SK-MEL-5 (cell line): ENCODE results near the gene ERFE. TPM values are rescaled to one million over a fixed set of nuclear protein-coding genes. Genes with fewer than 3 reads are reported as not detected.

Experiments
- total RNA-seq: library from RNA; depleted of rRNA; stranded (reverse); fragments of >200 nt; shearing (Covaris generic); gene quantifications from 2 replicates; pipeline ENCODE4 v1.2.3, GENCODE V29; 2014; rRNA removed

ERFE gene
- total RNA-seq, 1 experiment from 2014 or later, result 29.3 TPM

Other genes with a start within 250 kb of the ERFE start
- 216 and 231 TPM in 2 replicates for gene UBE2F, start 192.0 kb upstream of the ERFE start, total RNA-seq
- gene SCLY, start 98.0 kb upstream of the ERFE start, total RNA-seq, result 64.8 and 71.6 TPM in 2 replicates
- 0.19 and 0.29 TPM in 2 replicates for gene ESPNL, start 58.6 kb upstream of the ERFE start, total RNA-seq
- gene KLHL30, start 20.3 kb upstream of the ERFE start, total RNA-seq, result 0.03 TPM in 1 of 2 replicates, not detected in the other
- gene ILKAP, start 44.7 kb downstream of the ERFE start, total RNA-seq, result 35.8 and 36.9 TPM in 2 replicates
- 157 and 191 TPM in 2 replicates for gene HES6, start 81.1 kb downstream of the ERFE start, total RNA-seq
- 1.8 and 2.2 TPM in 2 replicates for gene PER2, start 129.6 kb downstream of the ERFE start, total RNA-seq
- 6.3 and 6.4 TPM in 2 replicates for gene TRAF3IP1, start 161.5 kb downstream of the ERFE start, total RNA-seq